ENCODE results near the gene CAMKK2. TPM values are rescaled to one million over a fixed set of nuclear protein-coding genes. Genes with fewer than 3 reads are reported as not detected.

The CAMKK2 gene
- total and polyA plus RNA-seq, 2 of the 4 experiments (the other 2 are of a cell fraction), result 15.2 to 24.7 TPM

DNA sequence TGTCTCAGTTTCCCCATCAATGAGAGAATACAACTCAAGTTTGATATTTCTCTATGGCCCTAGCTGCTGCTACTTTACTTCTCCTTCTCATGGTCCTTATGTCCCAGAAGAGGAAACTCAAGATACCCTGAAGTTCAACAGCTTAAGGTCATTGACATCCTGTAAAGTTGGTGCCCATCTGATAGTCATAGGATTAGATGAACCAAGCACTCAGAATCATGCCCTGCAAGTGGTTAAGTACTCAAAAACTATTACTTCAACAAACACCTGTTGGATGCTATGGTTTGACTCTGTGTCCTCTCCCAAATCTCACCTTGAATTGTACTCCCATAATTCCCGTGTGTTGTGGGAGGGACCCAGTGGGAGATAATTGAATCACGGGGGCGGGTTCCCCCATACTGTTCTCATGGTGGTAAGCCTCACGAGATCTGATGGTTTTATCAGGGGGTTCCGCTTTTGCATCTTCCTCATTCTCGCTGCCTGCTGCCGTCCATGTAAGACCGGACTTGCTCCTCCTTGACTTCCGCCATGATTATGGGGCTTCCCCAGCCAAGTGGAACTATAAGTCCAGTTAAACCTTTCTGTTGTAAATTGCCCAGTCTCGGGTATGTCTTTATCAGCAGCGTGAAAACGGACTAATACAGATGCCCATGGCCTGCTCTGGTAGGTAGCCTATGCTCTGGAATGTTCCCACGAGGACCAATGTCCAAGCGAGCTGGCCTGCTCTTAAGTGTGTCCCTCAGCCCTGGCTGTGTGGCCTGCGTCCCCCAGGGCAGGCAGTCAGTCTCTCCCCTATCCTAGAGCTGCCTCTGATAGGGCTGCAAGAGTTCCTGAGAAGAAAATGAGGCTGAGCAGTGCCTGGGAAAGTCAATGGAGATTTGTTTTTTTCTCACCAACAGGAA is 18.1 kb downstream of the CAMKK2 start (continued):
- TF ChIP-seq MXI1 (IDR thresholded peaks at IDR 0.05; ENCODE audit: borderline replicate concordance, low read depth, low read length) (no peak), MAFK (IDR thresholded peaks at IDR 0.05; ENCODE audit: low read depth, low read length) (no peak), POLR2A (IDR thresholded peaks at IDR 0.05; ENCODE audit: low read depth, low read length) (no peak)

DNA sequence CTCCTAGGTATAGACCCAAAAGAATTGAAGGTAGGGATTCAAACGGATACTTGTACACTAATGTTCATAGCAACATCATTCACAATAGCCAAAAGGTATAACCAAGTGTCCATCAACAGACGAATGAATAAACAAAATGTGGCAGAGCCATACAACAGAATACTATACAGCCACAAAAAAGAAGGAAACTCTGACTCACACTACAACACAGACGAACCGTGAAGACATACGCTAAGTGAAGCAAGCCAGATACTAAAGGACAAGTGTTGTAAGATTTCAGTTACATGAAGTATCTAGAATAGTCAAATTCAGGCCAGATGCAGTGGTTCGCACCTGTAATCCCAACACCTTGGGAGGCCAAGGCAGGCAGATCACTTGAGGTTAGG is 19.1 kb downstream of the CAMKK2 start:
- in situ Hi-C loops (cut with MboI; ENCODE audit: low sequenced_read_pairs), result no loop called here
- ATAC-seq (ENCODE audit: low read depth) (no peak), DNase-seq (no peak)
- Histone ChIP-seq H2AFZ (replicated peaks; ENCODE audit: low read length, poor library complexity) (no peak overlapping the region), H3K56ac (ENCODE audit: extremely low read depth, insufficient read depth, low read length) (no peak overlapping the region), H3K4me1 (ENCODE audit: control insufficient read depth, insufficient read depth, low read length) (peaks cover 6% of the 10 kb centered on the region), H3K4ac (ENCODE audit: low read depth, low read length) (no peak overlapping the region), H3K14ac (replicated peaks; ENCODE audit: low read depth, low read length) (no peak overlapping the region), H3K4me3 (ENCODE audit: insufficient read depth, low read depth, low read length) (no peak overlapping the region), H3K18ac (ENCODE audit: low read depth, low read length) (no peak overlapping the region), H3K9ac (ENCODE audit: low read depth, low read length) (no peak overlapping the region), H2BK20ac (ENCODE audit: low read depth, low read length) (no peak overlapping the region), H4K20me1 (ENCODE audit: insufficient read depth, low read length) (0 out of 2 replicates have a peak, but pooled peaks cover 3% of the 10 kb centered on the region), H3K9me1 (ENCODE audit: insufficient read depth, low read length) (0 out of 2 replicates have a peak, but pooled peaks cover 2% of the 10 kb centered on the region), H3K4me2 (ENCODE audit: low read depth, low read length) (no peak overlapping the region), H2AK5ac (ENCODE audit: low read depth, low read length) (no peak overlapping the region), H4K8ac (ENCODE audit: low read depth in 2 of 2, low read length in 2 of 2) (no peak overlapping the region), H3K27ac (ENCODE audit: insufficient read depth, low read length) (no peak overlapping the region), H4K91ac (ENCODE audit: insufficient read depth, low read depth, low read length) (no peak overlapping the region), H2AK9ac (replicated peaks; ENCODE audit: low read depth, low read length, poor library complexity) (no peak overlapping the region), H3K27me3 (ENCODE audit: control insufficient read depth, insufficient read depth, low read length) (no peaks in the 10 kb centered on the region), H3K79me1 (ENCODE audit: low read depth in 1 of 2, low read length in 2 of 2) (peaks cover 10 to 39% of the 10 kb centered on the region in 2 experiments; a peak in 3 of 4 replicates), H3K36me3 (ENCODE audit: control insufficient read depth, insufficient read depth, low read length) (peaks cover 8% of the 10 kb centered on the region), H2BK5ac (ENCODE audit: low read depth, low read length, poor library complexity, severe bottlenecking) (no peak overlapping the region), H3K23ac (ENCODE audit: low read depth, low read length) (no peak overlapping the region), H2BK120ac (ENCODE audit: low read depth, low read length) (no peak overlapping the region), H4K5ac (ENCODE audit: low read depth, low read length) (no peak overlapping the region), H2BK15ac (ENCODE audit: low read depth, low read length) (no peak overlapping the region), H3K9me3 (ENCODE audit: control insufficient read depth, insufficient read depth, low read length) (no peaks in the 10 kb centered on the region)
- BruUV-seq (replicated peaks), result no TSS peak
- intact Hi-C loops (cut with micrococcal nuclease), result no loop called here
- CTCF ChIA-PET, result no interaction called here
- TF ChIP-seq CHD1 (IDR thresholded peaks at IDR 0.05; ENCODE audit: low read depth, low read length) (no peak), POLR2A (IDR thresholded peaks at IDR 0.05; ENCODE audit: low read depth, low read length) (no peak)
- TF ChIP-seq, protein P1, sequence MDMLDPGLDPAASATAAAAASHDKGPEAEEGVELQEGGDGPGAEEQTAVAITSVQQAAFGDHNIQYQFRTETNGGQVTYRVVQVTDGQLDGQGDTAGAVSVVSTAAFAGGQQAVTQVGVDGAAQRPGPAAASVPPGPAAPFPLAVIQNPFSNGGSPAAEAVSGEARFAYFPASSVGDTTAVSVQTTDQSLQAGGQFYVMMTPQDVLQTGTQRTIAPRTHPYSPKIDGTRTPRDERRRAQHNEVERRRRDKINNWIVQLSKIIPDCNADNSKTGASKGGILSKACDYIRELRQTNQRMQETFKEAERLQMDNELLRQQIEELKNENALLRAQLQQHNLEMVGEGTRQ (IDR thresholded peaks at IDR 0.05; ENCODE audit: low read depth, low read length), result no peak
- POLR2A ChIA-PET (ENCODE audit: unreplicated experiment), result no interaction called here
- no CpG with 5 or more reads among the region's 6 CpGs for WGBS, 2 experiments (ENCODE audit: extremely low coverage in 2 of 2, insufficient read length in 1 of 2)
- dilution Hi-C loops (cut with HindIII; ENCODE audit: low sequenced_read_pairs, unreplicated experiment), result no loop called here
